H4 (cell line): ENCODE results near the gene DRAXIN. TPM values are rescaled to one million over a fixed set of nuclear protein-coding genes. Genes with fewer than 3 reads are reported as not detected.

Source experiments
- DNase-seq: peaks from one replicate; pipeline ENCODE4 v3.0.0-alpha.2; 2015; ENCODE audit warnings: low spot score
- total RNA-seq: library from RNA; depleted of rRNA; stranded (reverse); fragments of >200 nt; shearing (Covaris generic); gene quantifications from 2 replicates; pipeline ENCODE4 v1.2.3, GENCODE V29; 2014

The DRAXIN gene
- total RNA-seq, 1 experiment from 2014 or later: not detected

- no peak for DNase-seq
Observed at GRCh38 chr1:11685210-11685752, 6.2 kb upstream of the DRAXIN start.

- DNase-seq: no peak
Observed at GRCh38 chr1:11688506-11688905, 3.0 kb upstream of the DRAXIN start.

- no peak for DNase-seq
Observed at GRCh38 chr1:11690397-11691301, 861 bp upstream of the DRAXIN start.

- DNase-seq: no peak
Observed at GRCh38 chr1:11691928-11692711, 610 bp downstream of the DRAXIN start.

GRCh38 chr1:11693024-11693590, 1.6 kb downstream of the DRAXIN start:
- peak; percentile 83 for DNase-seq

GRCh38 chr1:11693917-11694316, 2.4 kb downstream of the DRAXIN start:
- no peak for DNase-seq

GRCh38 chr1:11695861-11696260, 4.4 kb downstream of the DRAXIN start:
- no peak for DNase-seq

GRCh38 chr1:11697188-11697892, 5.8 kb downstream of the DRAXIN start:
- DNase-seq: no peak

- DNase-seq: no peak
Observed at GRCh38 chr1:11697893-11698210, 6.3 kb downstream of the DRAXIN start.

- no peak for DNase-seq
Observed at GRCh38 chr1:11700601-11701467, 9.3 kb downstream of the DRAXIN start.

- DNase-seq: no peak
Observed at GRCh38 chr1:11701551-11701961, 10.0 kb downstream of the DRAXIN start.

- no peak for DNase-seq
Observed at GRCh38 chr1:11701981-11702803, 10.7 kb downstream of the DRAXIN start.

- DNase-seq: no peak
Observed at GRCh38 chr1:11703357-11704193, 12.1 kb downstream of the DRAXIN start.

GRCh38 chr1:11704194-11704529, 12.7 kb downstream of the DRAXIN start:
- DNase-seq: no peak

- no peak for DNase-seq
Observed at GRCh38 chr1:11704691-11705475, 13.4 kb downstream of the DRAXIN start.

- no peak for DNase-seq
Observed at GRCh38 chr1:11705596-11705995, 14.1 kb downstream of the DRAXIN start.

- DNase-seq: no peak
Observed at GRCh38 chr1:11706292-11706691, 14.8 kb downstream of the DRAXIN start.

GRCh38 chr1:11707621-11708276, 16.2 kb downstream of the DRAXIN start:
- DNase-seq: peak; percentile 36
